Esophagus muscularis mucosa (tissue), 4 donors: ENCODE results near the gene SMIM28. TPM values are rescaled to one million over a fixed set of nuclear protein-coding genes. Genes with fewer than 3 reads are reported as not detected.

ENCODE experiments used
- DNase-seq: peaks from one replicate; pipeline ENCODE4 v3.0.0-alpha.2; 2017; ENCODE audit errors: extremely low spot score
- H3K27ac ChIP-seq, 4 donors: fragments of 200-600 bp; sonication (generic); replicated peaks in 1 of 4; 1 replicate in 3 of 4; 2 replicates in 1 of 4; pipeline ENCODE4 v1.5.1; 2016 to 2019; ENCODE audit warnings: mild to moderate bottlenecking in 1 of 4
- H3K27me3 ChIP-seq, 4 donors: fragments of 200-600 bp; sonication (generic); one replicate each; pipeline versions ENCODE4 v1.5.1 to v1.6.0; 2016 to 2019
- H3K36me3 ChIP-seq, 4 donors: fragments of 200-600 bp; sonication (generic); one replicate each; pipeline ENCODE4 v1.5.1; 2016 to 2019
- H3K4me1 ChIP-seq, 4 donors: fragments of 200-600 bp; sonication (generic); one replicate each; pipeline ENCODE4 v1.5.1; 2016 to 2019
- H3K4me3 ChIP-seq, 4 donors: fragments of 200-600 bp; sonication (generic); 1 replicate in 2 of 4; 2 replicates in 2 of 4; pipeline ENCODE4 v1.5.1; 2016 to 2019; ENCODE audit warnings: mild to moderate bottlenecking in 4 of 4, moderate library complexity in 1 of 4
- H3K9me3 ChIP-seq, 4 donors: fragments of 200-600 bp; sonication (generic); 1 replicate in 3 of 4; 2 replicates in 1 of 4; pipeline ENCODE4 v1.5.1; 2016 to 2019
- CTCF ChIP-seq, 3 experiments: fragments of 200-600 bp in 2 of 3; fragments of 450-650 bp in 1 of 3; sonication (generic) in 2 of 3; IDR thresholded peaks; one replicate each; pipeline ENCODE4 v1.5.1; 2017 to 2019; ENCODE audit warnings: antibody characterized with exemption in 3 of 3, mild to moderate bottlenecking in 2 of 3, moderate library complexity in 1 of 3
- EP300 ChIP-seq: sonication (generic); formaldehyde crosslinking; IDR thresholded peaks from one replicate; pipeline ENCODE4 v1.6.1; 2017; ENCODE audit warnings: antibody characterized with exemption
- POLR2A ChIP-seq: fragments of 450-650 bp; IDR thresholded peaks from one replicate; pipeline ENCODE4 v1.6.1; 2017; ENCODE audit warnings: antibody characterized with exemption, moderate library complexity, mild to moderate bottlenecking, low read depth
- POLR2AphosphoS5 ChIP-seq, 2 donors: sonication (generic); formaldehyde crosslinking; IDR thresholded peaks; one replicate each; pipeline ENCODE4 v1.6.1; 2017; ENCODE audit warnings: antibody characterized with exemption in 2 of 2
- WGBS: methylation state at CpG from one replicate; pipeline ENCODE4 v1.1.5; 2018; 5-methylcytosine and 5-hydroxymethylcytosine counted together
- intact Hi-C: fragments of 100-400 bp; cut with DNase I; formaldehyde crosslinking; loops from one replicate; pipeline ENCODE4 v1.15.1; 2023
- total RNA-seq, 4 donors: library from RNA; depleted of rRNA; stranded (reverse); fragments of >200 nt; gene quantifications; one replicate each; pipeline versions ENCODE4 v1.1.0 to v1.2.1, GENCODE V29; 2016

The SMIM28 gene
- total RNA-seq, 4 donors from 2014 or later: 0.50 TPM; not detected in 3

- Histone ChIP-seq H3K27ac (no peak overlapping the region), H3K4me3 (no peak overlapping the region), H3K27me3 (no peaks in the 10 kb centered on the region), H3K4me1 (peaks cover 0 to 3% (median 1%) of the 10 kb centered on the region in 4 donors), H3K9me3 (no peaks in the 10 kb centered on the region), H3K36me3 (peaks cover 9 to 65% (median 34%) of the 10 kb centered on the region in 4 donors)
- 94% methylated on average over 3 of the region's 3 CpGs for WGBS
- TF ChIP-seq POLR2A: no peak
- no peak for TF ChIP-seq POLR2AphosphoS5 (IDR thresholded peaks at IDR 0.05)
- TF ChIP-seq CTCF (IDR thresholded peaks at IDR 0.05): no peak
- TF ChIP-seq EP300: no peak
- intact Hi-C loops: no loop called here
- no peak for DNase-seq
These were observed 39.9 kb downstream of the SMIM28 start for GRCh38 chr6:138417493-138418117.

- no peaks in the 10 kb centered on the region for H3K9me3 ChIP-seq
- H3K4me1 ChIP-seq: peaks cover 0 to 9% (median 3%) of the 10 kb centered on the region in 4 donors
- peak; percentile 77 for DNase-seq
- H3K27me3 ChIP-seq: no peaks in the 10 kb centered on the region
- H3K27ac ChIP-seq: no peak overlapping the region
- intact Hi-C loops: no loop called here
- TF ChIP-seq POLR2AphosphoS5 (IDR thresholded peaks at IDR 0.05) (no peak), POLR2A (no peak), CTCF (IDR thresholded peaks at IDR 0.05) (no peak), EP300 (no peak)
- WGBS: 88% methylated on average over 3 of the region's 3 CpGs
- no peak overlapping the region for H3K4me3 ChIP-seq
- H3K36me3 ChIP-seq: peaks cover 9 to 59% (median 29%) of the 10 kb centered on the region in 4 donors
These were observed 40.5 kb downstream of the SMIM28 start for GRCh38 chr6:138418118-138418742.

DNA sequence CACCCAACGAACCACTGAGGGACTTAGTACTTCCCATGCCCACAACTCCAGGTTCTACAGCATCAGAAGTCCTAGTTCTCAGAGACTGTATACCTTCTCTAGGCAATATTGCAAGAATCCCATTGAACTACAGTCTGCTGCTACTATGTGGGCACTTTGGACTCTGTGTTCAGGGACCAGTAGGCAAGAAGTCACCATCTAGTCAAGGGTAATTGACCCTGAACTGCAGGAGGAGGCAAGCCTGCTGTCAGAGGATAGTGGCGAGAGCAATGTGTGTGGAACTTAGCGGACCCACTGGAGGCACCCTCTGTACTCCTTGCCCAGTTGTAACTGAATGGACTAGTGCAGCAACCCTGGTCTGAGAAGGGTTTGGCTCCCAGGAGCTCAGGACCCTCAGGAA, 42.1 kb downstream of the SMIM28 start:
- Histone ChIP-seq H3K36me3 (peaks cover 0 to 52% (median 27%) of the 10 kb centered on the region in 4 donors), H3K4me3 (no peak overlapping the region), H3K27ac (no peak overlapping the region), H3K27me3 (no peaks in the 10 kb centered on the region), H3K9me3 (no peaks in the 10 kb centered on the region), H3K4me1 (peaks cover 0 to 12% (median 4%) of the 10 kb centered on the region in 4 donors)
- intact Hi-C loops: no loop called here
- WGBS: 100% methylated on average over 3 of the region's 3 CpGs
- TF ChIP-seq POLR2A: no peak
- no peak for TF ChIP-seq CTCF (IDR thresholded peaks at IDR 0.05)
- TF ChIP-seq EP300: no peak
- TF ChIP-seq POLR2AphosphoS5 (IDR thresholded peaks at IDR 0.05): no peak
- peak; percentile 21 for DNase-seq

DNA sequence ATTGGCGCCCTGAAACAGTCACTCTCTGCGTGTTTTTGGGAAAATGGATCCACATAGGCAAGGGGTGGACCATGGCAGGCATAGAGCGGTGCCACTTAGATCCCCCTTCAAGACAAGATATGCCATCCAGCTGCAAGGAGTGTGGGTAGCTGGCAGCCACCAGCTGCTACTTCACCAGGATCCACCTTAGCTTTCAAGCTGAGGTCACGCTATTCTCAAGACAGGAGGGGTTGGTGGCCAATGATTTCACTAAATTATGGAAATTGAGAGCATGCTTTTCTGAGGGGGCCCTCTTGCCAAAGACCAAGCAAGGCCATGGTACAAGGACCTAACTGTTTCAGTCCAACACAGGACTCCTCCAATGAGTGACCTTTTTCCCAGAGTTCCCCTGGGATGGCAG, 42.7 kb downstream of the SMIM28 start:
- TF ChIP-seq CTCF (IDR thresholded peaks at IDR 0.05) (no peak), POLR2A (no peak), EP300 (no peak), POLR2AphosphoS5 (IDR thresholded peaks at IDR 0.05) (no peak)
- Histone ChIP-seq H3K4me3 (no peak overlapping the region), H3K27ac (no peak overlapping the region), H3K36me3 (peaks cover 0 to 47% (median 24%) of the 10 kb centered on the region in 4 donors), H3K9me3 (no peaks in the 10 kb centered on the region), H3K4me1 (peaks cover 0 to 12% (median 4%) of the 10 kb centered on the region in 4 donors), H3K27me3 (no peaks in the 10 kb centered on the region)
- whole genome bisulfite sequencing: 100% methylated on average over 4 of the region's 4 CpGs
- DNase-seq: peak; percentile 62
- intact Hi-C loops: no loop called here
